ENCODE results near the gene PELI2. TPM values are rescaled to one million over a fixed set of nuclear protein-coding genes. Genes with fewer than 3 reads are reported as not detected.

Gene PELI2
- total RNA-seq, 1 experiment from 2014 or later = 2.0 TPM

- H3K27ac ChIP-seq (ENCODE audit: low read depth, low read length) = no peak overlapping the region
- H3K9ac ChIP-seq (ENCODE audit: low read length) = no peak overlapping the region
- peaks cover 21% of the 10 kb centered on the region for H3K27me3 ChIP-seq (ENCODE audit: insufficient read depth, low read length)
- H3K9me3 ChIP-seq (ENCODE audit: control insufficient read depth in 1 of 2, insufficient read depth in 1 of 2, low read depth in 1 of 2, low read length in 2 of 2) = no peaks in the 10 kb centered on the region
- intact Hi-C loops (cut with micrococcal nuclease) = no loop called here
- no peaks in the 10 kb centered on the region; the same call in 1 of the 2 replicates for H4K20me1 ChIP-seq (ENCODE audit: insufficient read depth)
- H3K4me2 ChIP-seq (ENCODE audit: low read length) = no peak overlapping the region
- ChIA-PET RAD21 (ENCODE audit: low non-redundant PET in 1 of 2, low total read pairs in 2 of 2, uncharacterized antibody in 2 of 2, unreplicated experiment in 2 of 2) (no interaction called here), CTCF (no interaction called here), POLR2A (no interaction called here)
- no peaks in the 10 kb centered on the region for H3K9me2 ChIP-seq (ENCODE audit: insufficient read depth)
- DNase-seq (ENCODE audit: low read depth, low spot score) (no peak), ATAC-seq (no peak)
- no peak overlapping the region for H2AFZ ChIP-seq (ENCODE audit: low read depth, low read length, poor library complexity, severe bottlenecking)
- no peaks in the 10 kb centered on the region for H3K4me1 ChIP-seq (ENCODE audit: control insufficient read depth in 1 of 2, insufficient read depth in 2 of 2, low read length in 2 of 2)
- no peak overlapping the region for H3K4me3 ChIP-seq (replicated peaks in 1 of 2; ENCODE audit: low read depth in 1 of 2, low read length in 2 of 2)
- no peaks in the 10 kb centered on the region for H3K79me2 ChIP-seq (ENCODE audit: insufficient read depth, low read length)
- BruUV-seq (replicated peaks) = no TSS peak
- no peak for TF ChIP-seq ZFX (IDR thresholded peaks at IDR 0.05)
- no peak for TF ChIP-seq RAD21 (IDR thresholded peaks at IDR 0.05; ENCODE audit: low read depth)
- 0 out of 2 replicates have a peak, but pooled peaks have one; percentile 14 for TF ChIP-seq CEBPB (IDR thresholded peaks at IDR 0.05; ENCODE audit: low read depth)
- no peak for TF ChIP-seq ZBTB33 (IDR thresholded peaks at IDR 0.05; ENCODE audit: extremely low read depth, insufficient replicate concordance, low read length)
- H3K36me3 ChIP-seq (ENCODE audit: control insufficient read depth in 1 of 2, insufficient read depth in 2 of 2, low read length in 2 of 2) = no peaks in the 10 kb centered on the region
Measured at GRCh38 chr14:56183631-56184157, 65.5 kb downstream of the PELI2 start.

- Histone ChIP-seq H3K27me3 (ENCODE audit: insufficient read depth, low read length) (peaks cover 24% of the 10 kb centered on the region), H4K20me1 (ENCODE audit: insufficient read depth) (no peaks in the 10 kb centered on the region; the same call in 1 of the 2 replicates), H3K4me2 (ENCODE audit: low read length) (no peak overlapping the region), H3K4me3 (replicated peaks in 1 of 2; ENCODE audit: low read depth in 1 of 2, low read length in 2 of 2) (no peak overlapping the region), H2AFZ (ENCODE audit: low read depth, low read length, poor library complexity, severe bottlenecking) (no peak overlapping the region), H3K9ac (ENCODE audit: low read length) (no peak overlapping the region), H3K4me1 (ENCODE audit: control insufficient read depth in 1 of 2, insufficient read depth in 2 of 2, low read length in 2 of 2) (no peaks in the 10 kb centered on the region), H3K9me2 (ENCODE audit: insufficient read depth) (no peaks in the 10 kb centered on the region), H3K36me3 (ENCODE audit: control insufficient read depth in 1 of 2, insufficient read depth in 2 of 2, low read length in 2 of 2) (no peaks in the 10 kb centered on the region), H3K9me3 (ENCODE audit: control insufficient read depth in 1 of 2, insufficient read depth in 1 of 2, low read depth in 1 of 2, low read length in 2 of 2) (no peaks in the 10 kb centered on the region), H3K79me2 (ENCODE audit: insufficient read depth, low read length) (no peaks in the 10 kb centered on the region), H3K27ac (ENCODE audit: low read depth, low read length) (no peak overlapping the region)
- ChIA-PET POLR2A (no interaction called here), RAD21 (ENCODE audit: low non-redundant PET in 1 of 2, low total read pairs in 2 of 2, uncharacterized antibody in 2 of 2, unreplicated experiment in 2 of 2) (no interaction called here), CTCF (no interaction called here)
- no peak for DNase-seq (ENCODE audit: low read depth, low spot score)
- no TSS peak for BruUV-seq (replicated peaks)
- intact Hi-C loops (cut with micrococcal nuclease) = no loop called here
- ATAC-seq = no peak
- no peak for TF ChIP-seq SRF (IDR thresholded peaks at IDR 0.05; ENCODE audit: low read depth)
- no peak for TF ChIP-seq CTCF (IDR thresholded peaks at IDR 0.05 in 2 of 3, conservative IDR thresholded peaks at IDR 0.05 in 1 of 3; ENCODE audit: borderline replicate concordance in 1 of 3, insufficient read depth in 1 of 3, low read depth in 2 of 3, low read length in 2 of 3)
- no peak for TF ChIP-seq POLR2AphosphoS5 (IDR thresholded peaks at IDR 0.05; ENCODE audit: low read depth, low read length)
- TF ChIP-seq RAD21 (IDR thresholded peaks at IDR 0.05; ENCODE audit: low read depth) = no peak
- TF ChIP-seq ZFX (IDR thresholded peaks at IDR 0.05) = no peak
- no peak for TF ChIP-seq JUND (IDR thresholded peaks at IDR 0.05)
- no peak for TF ChIP-seq ZBTB33 (IDR thresholded peaks at IDR 0.05; ENCODE audit: extremely low read depth, insufficient replicate concordance, low read length)
- TF ChIP-seq EZH2phosphoT487 (IDR thresholded peaks at IDR 0.05; ENCODE audit: borderline replicate concordance) = no peak
- TF ChIP-seq EZH2 (IDR thresholded peaks at IDR 0.05) = no peak
- TF ChIP-seq SIN3A (IDR thresholded peaks at IDR 0.05; ENCODE audit: low read depth) = no peak
- TF ChIP-seq ELF1 (IDR thresholded peaks at IDR 0.05; ENCODE audit: borderline replicate concordance, low read depth) = no peak
- TF ChIP-seq TCF7L2 (IDR thresholded peaks at IDR 0.05; ENCODE audit: borderline replicate concordance, extremely low read depth, insufficient read depth, insufficient read length) = no peak
- TF ChIP-seq YY1 (IDR thresholded peaks at IDR 0.05; ENCODE audit: extremely low read depth, insufficient replicate concordance, low read depth, low read length) = no peak
Measured at GRCh38 chr14:56185992-56186391, 67.8 kb downstream of the PELI2 start.
